GM19397 (cell line): ENCODE measurements around the gene TRIM49D1.
"Not testable (repeated sequence)": the region's sequence is repeated elsewhere in the genome, so short reads cannot be mapped to it uniquely, and the experiment has no call there.

ENCODE experiments used
- ATAC-seq: cut with Tn5 transposase; IDR thresholded peaks from one replicate; pipeline ENCODE4 v1.9.1; 2021; ENCODE audit warnings: mild to moderate bottlenecking, moderate library complexity; ENCODE audit not compliant: unreplicated experiment

The TRIM49D1 gene

GRCh38 chr11:89922195-89922660 is at the start of gene TRIM49D1:
Gene TRIM49D1, minus strand, starts transcription at chr11:89922245. Its CDS starts 4,535 bp downstream, at chr11:89917710.
- no peak for ATAC-seq

- not testable (repeated sequence) for ATAC-seq
These were observed 43.7 kb upstream of the TRIM49D1 start, which contains the start of gene TRIM64 for GRCh38 chr11:89965737-89966136. Gene TRIM64, plus strand, starts transcription at chr11:89966037. Its CDS starts 2,467 bp downstream, at chr11:89968504.

- ATAC-seq = not testable (repeated sequence)
These were observed 38.8 kb upstream of the TRIM49D1 start for GRCh38 chr11:89960833-89961232.

GRCh38 chr11:89923764-89924163 is 1.7 kb upstream of the TRIM49D1 start, which contains the start of gene TRIM49D2:
Gene TRIM49D2, plus strand, starts transcription at chr11:89924064. Its CDS starts 2,698 bp downstream, at chr11:89926762.
- ATAC-seq = not testable (repeated sequence)

GRCh38 chr11:89900809-89901208 is 21.2 kb downstream of the TRIM49D1 start:
- ATAC-seq = not testable (repeated sequence)

- not testable (repeated sequence) for ATAC-seq
These were observed 28.8 kb downstream of the TRIM49D1 start for GRCh38 chr11:89893245-89893644.

- ATAC-seq = not testable (repeated sequence)
These were observed 44.5 kb downstream of the TRIM49D1 start for GRCh38 chr11:89877511-89877910.

GRCh38 chr11:89872588-89872987 is 49.5 kb downstream of the TRIM49D1 start:
- ATAC-seq = not testable (repeated sequence)

GRCh38 chr11:89865223-89865622 is 56.8 kb downstream of the TRIM49D1 start:
- ATAC-seq = not testable (repeated sequence)

GRCh38 chr11:89863906-89864704 is 57.9 kb downstream of the TRIM49D1 start:
- ATAC-seq = not testable (repeated sequence)
